Limb (tissue), 2 donors: ENCODE measurements around the gene CD58.
A peak's percentile ranks its signal among the peaks of the same experiment; 100 is the strongest.

Experiments used
- DNase-seq, 2 donors: peaks; one replicate each; pipeline ENCODE4 v3.0.0-alpha.2; 2016; ENCODE audit errors: extremely low spot score in 2 of 2

Gene CD58

DNA sequence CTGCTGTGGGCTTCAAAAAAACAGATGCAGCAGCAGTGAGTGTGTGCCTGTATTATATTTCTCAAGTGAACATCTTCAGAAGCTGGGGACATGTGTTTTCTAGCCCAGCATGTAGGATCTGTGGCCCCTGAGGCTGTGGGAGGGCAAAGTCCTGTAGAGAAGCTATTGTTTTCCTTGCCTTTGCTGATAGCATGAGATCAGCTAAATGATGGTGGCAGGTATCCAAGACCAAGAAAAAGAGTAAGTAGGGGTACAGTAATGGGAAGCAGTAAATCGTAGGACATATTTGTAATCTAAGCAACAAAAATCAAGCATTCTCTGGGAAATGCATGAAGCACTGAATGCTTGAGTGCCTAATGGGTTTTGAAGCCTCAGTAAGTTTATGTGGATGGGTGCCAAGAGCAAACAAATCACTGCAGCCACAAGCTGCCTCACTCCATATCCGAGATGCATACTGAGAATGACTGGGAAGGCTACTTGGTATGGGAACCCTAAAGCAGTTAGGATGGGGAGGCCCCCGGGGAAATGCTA, 98.3 kb downstream of the CD58 start:
- DNase-seq: peak in 1 of 2 donors; percentile 4

DNA sequence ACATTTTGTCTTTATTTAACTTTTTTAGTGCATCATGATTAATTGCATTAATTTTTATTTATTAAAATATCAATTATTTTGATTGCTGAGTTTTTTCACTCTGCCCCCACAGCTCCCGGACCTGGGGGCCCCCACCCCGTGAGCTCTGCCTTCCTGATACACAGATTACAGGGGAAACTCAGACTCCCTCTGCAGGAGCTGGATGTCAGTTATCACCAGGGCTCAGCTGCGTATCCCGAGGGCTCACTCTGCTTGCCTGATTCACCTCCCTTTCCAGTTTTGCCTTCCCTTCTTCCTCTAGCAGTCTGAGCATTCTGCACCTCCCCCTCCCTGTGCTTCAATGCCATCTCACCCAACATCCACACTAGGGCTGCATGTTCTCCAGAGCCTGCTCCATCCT, 99.6 kb downstream of the CD58 start:
- no peak for DNase-seq

GRCh38 chr1:116470671-116471070, 100.2 kb downstream of the CD58 start:
- DNase-seq: no peak

DNA sequence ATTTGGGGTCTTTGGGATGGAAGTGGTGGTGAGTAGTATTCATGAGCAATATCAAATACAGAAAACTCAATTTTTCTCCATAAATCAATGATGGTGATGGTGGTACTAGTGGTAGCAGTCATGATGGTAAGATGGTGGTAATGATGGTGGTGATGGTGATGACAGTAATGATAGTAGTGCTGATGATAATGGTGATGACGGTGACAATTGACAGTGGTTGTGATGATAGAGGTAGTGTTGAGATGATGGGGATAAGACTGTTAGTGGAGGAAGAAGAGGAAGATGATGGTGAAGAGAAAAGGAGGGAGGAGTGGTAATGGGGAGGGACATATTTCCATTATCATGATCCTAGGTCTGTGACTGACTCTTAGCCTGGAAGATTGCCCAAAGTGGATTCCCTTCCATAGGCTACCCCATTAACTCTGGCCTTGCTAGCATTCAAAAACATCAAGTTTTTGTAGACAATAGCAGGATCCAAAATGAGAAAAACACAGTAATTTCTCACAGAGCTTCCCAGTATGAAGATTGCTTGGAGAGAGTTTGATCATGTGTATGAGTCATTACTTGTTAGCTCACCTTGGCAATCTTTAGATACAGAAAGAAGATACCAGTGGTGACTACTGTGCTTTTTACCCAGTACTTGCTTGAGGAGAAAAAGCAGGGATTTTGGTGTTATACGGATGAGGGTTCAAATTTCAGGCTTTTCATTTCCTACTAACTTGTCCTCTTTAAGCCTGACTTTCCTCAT, 103.8 kb downstream of the CD58 start:
- no peak for DNase-seq

- no peak for DNase-seq
Measured at GRCh38 chr1:116465845-116466685, 104.8 kb downstream of the CD58 start.

- DNase-seq: no peak
Measured at GRCh38 chr1:116465477-116465844, 105.4 kb downstream of the CD58 start.
